ENCODE data around the gene FUT7. TPM values are rescaled to one million over a fixed set of nuclear protein-coding genes. Genes with fewer than 3 reads are reported as not detected.

The FUT7 gene
- total and polyA plus RNA-seq, 2 of the 13 experiments (the other 11 are each of a cell fraction or from before 2014, with no cell fraction given), result 0.05 TPM; not detected in 1

DNA sequence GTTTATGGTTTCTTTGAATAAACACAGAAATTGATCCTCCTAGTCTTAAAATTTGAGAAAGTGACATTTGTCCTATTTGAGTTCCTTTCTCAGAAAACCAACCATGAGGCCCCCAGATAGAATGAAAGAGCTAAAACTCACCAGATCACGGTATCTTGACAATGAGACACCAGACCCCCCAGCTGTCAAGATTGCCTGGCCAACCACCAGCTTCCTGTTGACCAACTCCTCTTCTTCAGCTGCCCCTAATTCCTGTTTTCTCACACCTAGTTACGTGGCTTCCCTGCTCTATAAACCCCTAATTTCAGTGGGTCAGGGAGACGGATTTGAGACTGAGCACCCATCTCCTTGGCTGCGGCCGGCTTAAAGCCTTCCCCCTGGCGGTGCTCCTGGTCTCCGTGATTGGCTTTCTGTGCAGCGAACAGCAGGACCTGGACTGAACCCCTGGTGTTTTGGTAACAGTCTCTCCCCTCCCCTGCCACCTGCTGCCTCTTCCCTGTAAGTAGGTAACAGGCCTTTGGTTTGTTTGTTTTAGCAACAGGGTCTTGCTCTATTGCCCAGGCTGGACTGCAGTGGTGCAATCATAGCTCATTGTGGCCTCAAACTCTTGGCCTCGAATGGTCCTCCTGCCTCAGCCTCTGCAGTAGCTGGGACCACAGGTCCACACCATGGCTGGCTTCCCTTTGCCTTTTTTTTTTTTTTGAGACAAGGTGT is 26.8 kb upstream of the FUT7 start (continued):
- TF ChIP-seq, protein P1, sequence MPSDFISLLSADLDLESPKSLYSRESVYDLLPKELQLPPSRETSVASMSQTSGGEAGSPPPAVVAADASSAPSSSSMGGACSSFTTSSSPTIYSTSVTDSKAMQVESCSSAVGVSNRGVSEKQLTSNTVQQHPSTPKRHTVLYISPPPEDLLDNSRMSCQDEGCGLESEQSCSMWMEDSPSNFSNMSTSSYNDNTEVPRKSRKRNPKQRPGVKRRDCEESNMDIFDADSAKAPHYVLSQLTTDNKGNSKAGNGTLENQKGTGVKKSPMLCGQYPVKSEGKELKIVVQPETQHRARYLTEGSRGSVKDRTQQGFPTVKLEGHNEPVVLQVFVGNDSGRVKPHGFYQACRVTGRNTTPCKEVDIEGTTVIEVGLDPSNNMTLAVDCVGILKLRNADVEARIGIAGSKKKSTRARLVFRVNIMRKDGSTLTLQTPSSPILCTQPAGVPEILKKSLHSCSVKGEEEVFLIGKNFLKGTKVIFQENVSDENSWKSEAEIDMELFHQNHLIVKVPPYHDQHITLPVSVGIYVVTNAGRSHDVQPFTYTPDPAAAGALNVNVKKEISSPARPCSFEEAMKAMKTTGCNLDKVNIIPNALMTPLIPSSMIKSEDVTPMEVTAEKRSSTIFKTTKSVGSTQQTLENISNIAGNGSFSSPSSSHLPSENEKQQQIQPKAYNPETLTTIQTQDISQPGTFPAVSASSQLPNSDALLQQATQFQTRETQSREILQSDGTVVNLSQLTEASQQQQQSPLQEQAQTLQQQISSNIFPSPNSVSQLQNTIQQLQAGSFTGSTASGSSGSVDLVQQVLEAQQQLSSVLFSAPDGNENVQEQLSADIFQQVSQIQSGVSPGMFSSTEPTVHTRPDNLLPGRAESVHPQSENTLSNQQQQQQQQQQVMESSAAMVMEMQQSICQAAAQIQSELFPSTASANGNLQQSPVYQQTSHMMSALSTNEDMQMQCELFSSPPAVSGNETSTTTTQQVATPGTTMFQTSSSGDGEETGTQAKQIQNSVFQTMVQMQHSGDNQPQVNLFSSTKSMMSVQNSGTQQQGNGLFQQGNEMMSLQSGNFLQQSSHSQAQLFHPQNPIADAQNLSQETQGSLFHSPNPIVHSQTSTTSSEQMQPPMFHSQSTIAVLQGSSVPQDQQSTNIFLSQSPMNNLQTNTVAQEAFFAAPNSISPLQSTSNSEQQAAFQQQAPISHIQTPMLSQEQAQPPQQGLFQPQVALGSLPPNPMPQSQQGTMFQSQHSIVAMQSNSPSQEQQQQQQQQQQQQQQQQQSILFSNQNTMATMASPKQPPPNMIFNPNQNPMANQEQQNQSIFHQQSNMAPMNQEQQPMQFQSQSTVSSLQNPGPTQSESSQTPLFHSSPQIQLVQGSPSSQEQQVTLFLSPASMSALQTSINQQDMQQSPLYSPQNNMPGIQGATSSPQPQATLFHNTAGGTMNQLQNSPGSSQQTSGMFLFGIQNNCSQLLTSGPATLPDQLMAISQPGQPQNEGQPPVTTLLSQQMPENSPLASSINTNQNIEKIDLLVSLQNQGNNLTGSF (CRISPR knock-in tag; IDR thresholded peaks at IDR 0.05), result no peak
- TF ChIP-seq FOXA1 (IDR thresholded peaks at IDR 0.05) (no peak), FOXA1 (CRISPR knock-in tag; IDR thresholded peaks at IDR 0.05) (0 out of 2 replicates have a peak, but pooled peaks have one; percentile 4), KAT2B (IDR thresholded peaks at IDR 0.05; ENCODE audit: borderline replicate concordance, low read depth, low read length) (no peak), CCAR2 (optimal IDR thresholded peaks at IDR 0.05; ENCODE audit: low read depth, low read length) (no peak), RAD51 (IDR thresholded peaks at IDR 0.05; ENCODE audit: borderline replicate concordance) (no peak)
- TF ChIP-seq, protein P2, sequence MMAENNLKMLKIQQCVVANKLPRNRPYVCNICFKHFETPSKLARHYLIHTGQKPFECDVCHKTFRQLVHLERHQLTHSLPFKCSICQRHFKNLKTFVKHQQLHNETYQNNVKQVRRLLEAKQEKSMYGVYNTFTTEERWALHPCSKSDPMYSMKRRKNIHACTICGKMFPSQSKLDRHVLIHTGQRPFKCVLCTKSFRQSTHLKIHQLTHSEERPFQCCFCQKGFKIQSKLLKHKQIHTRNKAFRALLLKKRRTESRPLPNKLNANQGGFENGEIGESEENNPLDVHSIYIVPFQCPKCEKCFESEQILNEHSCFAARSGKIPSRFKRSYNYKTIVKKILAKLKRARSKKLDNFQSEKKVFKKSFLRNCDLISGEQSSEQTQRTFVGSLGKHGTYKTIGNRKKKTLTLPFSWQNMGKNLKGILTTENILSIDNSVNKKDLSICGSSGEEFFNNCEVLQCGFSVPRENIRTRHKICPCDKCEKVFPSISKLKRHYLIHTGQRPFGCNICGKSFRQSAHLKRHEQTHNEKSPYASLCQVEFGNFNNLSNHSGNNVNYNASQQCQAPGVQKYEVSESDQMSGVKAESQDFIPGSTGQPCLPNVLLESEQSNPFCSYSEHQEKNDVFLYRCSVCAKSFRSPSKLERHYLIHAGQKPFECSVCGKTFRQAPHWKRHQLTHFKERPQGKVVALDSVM (CRISPR knock-in tag; IDR thresholded peaks at IDR 0.05), result peak; percentile 98
